Sigmoid colon (tissue), 7 donors: ENCODE measurements around the gene MACROD2. TPM values are rescaled to one million over a fixed set of nuclear protein-coding genes. Genes with fewer than 3 reads are reported as not detected.

Experiments
- DNase-seq: peaks from one replicate; pipeline ENCODE4 v3.0.0-alpha.2; 2019
- H3K27ac ChIP-seq, 4 donors: fragments of 200-600 bp; sonication (generic); one replicate each; pipeline ENCODE4 v1.5.1; 2016 to 2019; ENCODE audit warnings: mild to moderate bottlenecking in 1 of 4
- H3K27me3 ChIP-seq, 3 donors: fragments of 200-600 bp; sonication (generic); one replicate each; pipeline ENCODE4 v1.5.1; 2019; ENCODE audit warnings: mild to moderate bottlenecking in 1 of 3
- H3K36me3 ChIP-seq, 4 donors: fragments of 200-600 bp; sonication (generic); one replicate each; pipeline ENCODE4 v1.5.1; 2016 to 2019
- H3K4me1 ChIP-seq, 4 donors: fragments of 200-600 bp; sonication (generic); one replicate each; pipeline ENCODE4 v1.5.1; 2017 to 2019
- H3K4me3 ChIP-seq, 4 donors: fragments of 200-600 bp; sonication (generic); one replicate each; pipeline ENCODE4 v1.5.1; 2017 to 2019; ENCODE audit warnings: mild to moderate bottlenecking in 2 of 4, moderate library complexity in 1 of 4
- H3K9me3 ChIP-seq, 4 donors: fragments of 200-600 bp in 3 of 4; sonication (generic) in 3 of 4; one replicate each; pipeline versions ENCODE4 v1.5.1 to v1.6.1; 2013 to 2019
- CTCF ChIP-seq, 4 experiments: fragments of 450-650 bp in 3 of 4; fragments of 200-600 bp in 1 of 4; IDR thresholded peaks; one replicate each; pipeline ENCODE4 v1.5.1; 2016 to 2019; ENCODE audit warnings: antibody characterized with exemption in 4 of 4, mild to moderate bottlenecking in 3 of 4, moderate library complexity in 2 of 4
- EP300 ChIP-seq, 4 donors: sonication (generic); formaldehyde crosslinking; IDR thresholded peaks; one replicate each; pipeline ENCODE4 v1.6.1; 2017; ENCODE audit warnings: antibody characterized with exemption in 4 of 4
- POLR2A ChIP-seq, 2 donors: fragments of 450-650 bp; IDR thresholded peaks; one replicate each; pipeline ENCODE4 v1.6.1; 2016; ENCODE audit warnings: antibody characterized with exemption in 2 of 2, mild to moderate bottlenecking in 2 of 2, moderate library complexity in 2 of 2
- POLR2AphosphoS5 ChIP-seq, 4 donors: sonication (generic); formaldehyde crosslinking; IDR thresholded peaks; one replicate each; pipeline ENCODE4 v1.6.1; 2017; ENCODE audit warnings: antibody characterized with exemption in 4 of 4
- WGBS, 2 donors: extraction: QIAGEN DNeasy Blood & Tissue Kit; methylation state at CpG; one replicate each; pipeline ENCODE4 v1.1.7; 2013; 5-methylcytosine and 5-hydroxymethylcytosine counted together
- intact Hi-C: fragments of 100-400 bp; cut with DNase I; formaldehyde crosslinking; loops from one replicate; pipeline ENCODE4 v1.15.1; 2023
- polyA plus RNA-seq, 3 donors: library from polyadenylated mRNA; stranded (reverse); fragments of 200-250 nt; gene quantifications; one replicate each; pipeline ENCODE4 v1.2.3, GENCODE V29; 2013
- total RNA-seq, 4 donors: library from RNA; depleted of rRNA; stranded (reverse); fragments of >200 nt; gene quantifications; one replicate each; pipeline ENCODE4 v1.1.0, GENCODE V29; 2016
- donor health status: healthy with polysubstance abuse.
- donor health status: Bipolar disorder and iron deficiency.
- donor health status: healthy.

The MACROD2 gene
- total and polyA plus RNA-seq, 7 donors, result 1.2 to 22.4 (median 5.8) TPM

GRCh38 chr20:15178581-15178980 is 1183.3 kb downstream of the MACROD2 start:
- Histone ChIP-seq H3K36me3 (no peaks in the 10 kb centered on the region), H3K4me3 (no peak overlapping the region), H3K27me3 (no peaks in the 10 kb centered on the region), H3K27ac (no peak overlapping the region), H3K9me3 (peaks cover 0 to 8% (median 0%) of the 10 kb centered on the region in 4 donors), H3K4me1 (peaks cover 0 to 11% (median 6%) of the 10 kb centered on the region in 4 donors)
- no peak for DNase-seq
- no peak for TF ChIP-seq CTCF (IDR thresholded peaks at IDR 0.05)
- TF ChIP-seq POLR2A (IDR thresholded peaks at IDR 0.05), result no peak
- no peak for TF ChIP-seq EP300 (IDR thresholded peaks at IDR 0.05)
- no peak for TF ChIP-seq POLR2AphosphoS5 (IDR thresholded peaks at IDR 0.05)
- intact Hi-C loops, result no loop called here

DNA sequence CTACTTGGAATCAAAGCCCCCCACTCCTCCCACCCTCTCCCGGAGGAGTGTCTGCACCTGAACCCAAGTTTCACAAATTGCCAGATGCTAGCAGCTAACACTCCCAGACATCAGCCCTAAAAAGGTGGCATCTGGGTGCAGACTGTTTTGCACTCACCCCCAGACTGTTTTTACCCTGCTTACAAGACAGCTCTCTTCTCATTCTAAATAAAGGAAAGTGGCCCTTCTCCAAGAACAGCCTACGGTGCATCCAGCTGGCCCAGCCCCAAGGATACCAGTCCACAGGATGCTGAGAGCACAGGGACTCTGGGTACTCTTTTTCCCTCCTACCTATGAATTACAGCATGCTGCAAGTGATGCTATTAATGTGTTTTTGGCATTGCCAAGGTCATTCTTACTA is 1184.1 kb downstream of the MACROD2 start:
- 82% methylated on average over 2 of the region's 2 CpGs for WGBS, 2 donors
- no peak for TF ChIP-seq POLR2A (IDR thresholded peaks at IDR 0.05)
- intact Hi-C loops, result no loop called here
- DNase-seq, result peak; percentile 72
- no peak overlapping the region for H3K4me3 ChIP-seq
- H3K4me1 ChIP-seq, result peaks cover 0 to 11% (median 6%) of the 10 kb centered on the region in 4 donors
- H3K36me3 ChIP-seq, result no peaks in the 10 kb centered on the region
- no peaks in the 10 kb centered on the region for H3K27me3 ChIP-seq
- no peak overlapping the region for H3K27ac ChIP-seq
- peaks cover 0 to 8% (median 0%) of the 10 kb centered on the region in 4 donors for H3K9me3 ChIP-seq

DNA sequence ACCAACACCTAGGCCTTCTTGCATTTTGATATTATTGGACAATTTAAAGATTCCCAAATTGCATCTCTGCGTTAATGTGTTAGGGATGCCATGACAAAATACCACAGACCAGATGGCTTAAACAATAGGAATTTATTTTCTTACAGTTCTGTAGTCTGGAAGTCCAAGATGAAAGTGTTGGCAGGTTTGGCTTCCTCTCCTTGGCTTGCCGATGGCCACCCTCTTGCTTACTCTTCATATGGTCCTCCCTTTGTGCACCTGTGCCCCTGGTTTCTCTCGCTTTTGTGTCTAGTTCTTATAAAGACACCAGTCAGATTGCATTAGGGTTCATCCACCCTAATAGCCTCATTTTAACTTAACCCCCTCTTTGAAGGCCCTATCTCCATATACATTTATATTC is 1184.5 kb downstream of the MACROD2 start:
- H3K4me1 ChIP-seq, result peaks cover 0 to 11% (median 6%) of the 10 kb centered on the region in 4 donors
- intact Hi-C loops, result no loop called here
- 95% methylated on average over 3 of the region's 3 CpGs for WGBS, 2 donors
- no peak overlapping the region for H3K4me3 ChIP-seq
- no peak overlapping the region for H3K27ac ChIP-seq
- DNase-seq, result no peak
- no peaks in the 10 kb centered on the region for H3K27me3 ChIP-seq
- H3K36me3 ChIP-seq, result no peaks in the 10 kb centered on the region
- TF ChIP-seq CTCF (IDR thresholded peaks at IDR 0.05), result no peak
- no peak for TF ChIP-seq POLR2A (IDR thresholded peaks at IDR 0.05)
- TF ChIP-seq POLR2AphosphoS5 (IDR thresholded peaks at IDR 0.05), result no peak
- TF ChIP-seq EP300 (IDR thresholded peaks at IDR 0.05), result no peak
- peaks cover 0 to 8% (median 0%) of the 10 kb centered on the region in 4 donors for H3K9me3 ChIP-seq

GRCh38 chr20:15185322-15185721 is 1190.0 kb downstream of the MACROD2 start:
- Histone ChIP-seq H3K4me1 (no peaks in the 10 kb centered on the region), H3K36me3 (no peaks in the 10 kb centered on the region), H3K27ac (no peak overlapping the region), H3K9me3 (no peaks in the 10 kb centered on the region), H3K27me3 (no peaks in the 10 kb centered on the region), H3K4me3 (no peak overlapping the region)
- intact Hi-C loops, result no loop called here
- 75 to 76% methylated on average over 3 of the region's 3 CpGs for WGBS, 2 donors
- TF ChIP-seq POLR2A (IDR thresholded peaks at IDR 0.05) (no peak), CTCF (IDR thresholded peaks at IDR 0.05) (no peak), POLR2AphosphoS5 (IDR thresholded peaks at IDR 0.05) (no peak), EP300 (IDR thresholded peaks at IDR 0.05) (no peak)
- DNase-seq, result no peak

GRCh38 chr20:15185913-15186312 is 1190.6 kb downstream of the MACROD2 start:
- Histone ChIP-seq H3K4me3 (no peak overlapping the region), H3K27me3 (no peaks in the 10 kb centered on the region), H3K27ac (no peak overlapping the region), H3K36me3 (no peaks in the 10 kb centered on the region), H3K4me1 (no peaks in the 10 kb centered on the region), H3K9me3 (no peaks in the 10 kb centered on the region)
- TF ChIP-seq EP300 (IDR thresholded peaks at IDR 0.05), result no peak
- no peak for TF ChIP-seq CTCF (IDR thresholded peaks at IDR 0.05)
- TF ChIP-seq POLR2A (IDR thresholded peaks at IDR 0.05), result no peak
- TF ChIP-seq POLR2AphosphoS5 (IDR thresholded peaks at IDR 0.05), result no peak
- no peak for DNase-seq
- intact Hi-C loops, result no loop called here
- 76 to 97% methylated on average over 2 of the region's 2 CpGs for WGBS, 2 donors
